ENCODE measurements around the gene GTPBP8. TPM values are rescaled to one million over a fixed set of nuclear protein-coding genes. Genes with fewer than 3 reads are reported as not detected.

Gene GTPBP8
- total RNA-seq (2014; rRNA removed; shearing (Covaris generic)): 19.8 and 19.9 TPM in 2 replicates
- polyA plus RNA-seq (2015; cell fraction: cytosol; rRNA removed): 20.9 and 21.2 TPM in 2 replicates
- polyA plus RNA-seq (2015; cell fraction: nucleus; rRNA removed): 5.2 and 11.9 TPM in 2 replicates

DNA sequence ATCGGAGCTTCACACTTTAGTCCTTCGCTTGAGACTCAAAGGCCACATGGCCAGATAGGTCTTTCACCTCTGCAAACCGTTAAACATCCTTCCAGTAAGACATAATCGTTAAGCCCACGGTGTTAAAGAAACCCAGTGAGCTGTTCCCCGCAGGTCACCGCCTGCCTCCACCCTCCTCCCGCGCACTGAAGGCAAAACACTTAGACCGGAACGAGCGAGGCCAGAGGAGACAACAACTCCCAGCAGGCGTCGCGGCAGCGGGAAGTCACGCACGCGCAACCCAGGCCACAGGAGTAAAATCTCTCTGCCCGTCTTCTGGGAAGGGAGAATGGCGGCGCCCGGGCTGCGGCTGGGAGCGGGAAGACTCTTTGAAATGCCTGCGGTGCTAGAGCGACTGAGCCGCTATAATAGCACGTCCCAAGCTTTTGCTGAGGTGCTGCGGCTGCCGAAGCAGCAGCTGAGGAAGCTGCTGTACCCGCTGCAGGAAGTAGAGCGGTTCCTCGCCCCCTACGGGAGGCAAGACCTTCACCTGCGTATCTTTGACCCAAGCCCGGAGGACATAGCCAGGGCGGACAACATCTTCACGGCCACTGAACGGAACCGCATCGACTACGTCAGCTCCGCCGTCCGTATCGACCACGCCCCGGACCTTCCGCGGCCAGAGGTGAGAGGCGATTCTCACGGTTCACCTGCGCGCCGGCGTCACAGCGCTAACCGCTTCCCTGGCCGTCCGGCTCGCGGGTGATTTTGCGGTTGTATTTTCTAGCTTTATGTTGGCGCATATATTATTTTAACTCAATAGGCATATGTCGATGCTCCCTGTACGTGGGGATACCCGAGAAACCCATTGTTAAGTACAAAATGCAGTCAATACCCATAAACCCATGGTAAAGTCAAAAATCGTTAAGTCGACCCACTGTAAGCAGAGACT, at the start of gene GTPBP8:
GTPBP8 (plus strand) TSS at position 313 of the 931 bp plus-strand sequence; CDS start at position 329, 16 bp downstream.
- in situ Hi-C loops (cut with HindIII; ENCODE audit: low pct_unique_long_range_greater_than_20kb, low sequenced_read_pairs): no loop called here
- peak; percentile 89 for DNase-seq (ENCODE audit: low read depth, low spot score)

GRCh38 chr3:112948346-112948838, 42.4 kb upstream of the GTPBP8 start:
- DNase-seq (ENCODE audit: low read depth, low spot score): no peak
- in situ Hi-C loops (cut with HindIII; ENCODE audit: low pct_unique_long_range_greater_than_20kb, low sequenced_read_pairs): no loop called here

DNA sequence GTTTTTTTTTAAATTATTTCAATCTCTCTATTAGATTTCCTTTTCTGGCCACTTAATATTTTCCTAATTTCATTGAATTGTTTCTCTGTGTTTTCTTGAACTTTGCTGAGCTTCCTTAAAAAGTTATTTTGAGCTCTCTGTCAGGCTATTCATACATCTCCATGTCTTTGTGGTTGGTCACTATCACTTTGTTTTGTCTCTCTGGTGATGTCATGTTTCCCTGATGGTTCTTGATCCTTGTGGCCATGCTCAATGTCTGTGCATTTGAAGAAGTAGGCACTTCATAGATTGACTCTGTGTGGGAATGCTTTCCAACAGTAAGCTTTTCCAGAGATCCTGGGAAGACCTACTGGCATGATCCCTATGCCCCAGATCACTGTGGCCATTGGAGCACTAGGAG, 34.4 kb upstream of the GTPBP8 start:
- in situ Hi-C loops (cut with HindIII; ENCODE audit: low pct_unique_long_range_greater_than_20kb, low sequenced_read_pairs): no loop called here
- no peak for DNase-seq (ENCODE audit: low read depth, low spot score)

DNA sequence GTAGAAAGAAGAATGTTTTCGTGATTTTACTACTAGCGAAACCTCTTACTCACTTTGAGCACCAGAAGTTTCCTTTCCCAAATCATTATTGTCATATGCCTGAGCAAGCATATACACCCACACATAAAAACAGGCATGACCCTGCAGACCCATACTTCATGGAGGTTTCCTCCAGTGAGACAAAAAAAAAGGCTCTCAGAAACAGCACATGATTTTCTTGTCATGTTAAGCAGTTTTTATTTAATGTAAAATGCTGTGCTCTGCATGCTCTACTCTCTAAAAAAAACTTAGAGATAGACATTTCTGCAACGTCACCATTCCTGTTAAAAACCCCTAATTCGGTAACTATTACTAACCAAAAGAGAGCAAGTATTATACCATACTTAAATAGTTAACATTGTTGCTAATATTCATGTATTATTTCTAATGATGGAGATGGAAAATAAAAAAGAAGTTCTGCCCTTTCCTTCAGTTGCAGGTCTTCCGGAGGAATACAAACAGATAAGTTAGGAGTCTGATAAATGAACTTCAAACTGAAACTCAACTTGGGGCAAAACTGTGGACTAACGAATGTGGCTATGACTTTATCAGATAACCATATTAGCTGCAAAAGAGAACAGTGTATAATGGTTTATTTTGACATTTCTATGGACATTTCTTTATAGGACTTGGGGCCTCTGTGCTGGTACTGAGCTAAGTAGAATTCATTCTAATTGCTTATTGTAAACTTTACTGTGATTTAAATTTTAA, 31.8 kb upstream of the GTPBP8 start:
- DNase-seq (ENCODE audit: low read depth, low spot score): no peak
- in situ Hi-C loops (cut with HindIII; ENCODE audit: low pct_unique_long_range_greater_than_20kb, low sequenced_read_pairs): no loop called here

DNA sequence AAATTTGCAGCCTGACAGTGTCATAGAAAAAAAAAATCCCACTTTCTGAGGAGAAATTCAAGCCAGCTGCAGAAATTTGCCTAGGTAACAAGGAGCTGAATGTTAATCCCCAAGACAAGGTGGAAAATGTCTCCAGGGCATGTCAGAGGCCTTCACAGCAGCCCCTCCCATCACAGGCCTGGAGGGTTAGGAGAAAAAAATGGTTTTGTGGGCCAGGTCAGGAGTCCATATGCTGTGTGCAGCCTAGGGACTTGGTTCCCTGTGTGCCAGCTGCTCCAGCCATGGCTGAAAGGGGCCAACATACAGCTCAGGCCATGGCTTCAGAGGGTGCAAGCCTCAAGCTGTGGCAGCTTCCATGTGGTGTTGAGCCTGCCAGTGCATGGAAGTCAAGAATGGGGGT, 27.1 kb upstream of the GTPBP8 start:
- DNase-seq (ENCODE audit: low read depth, low spot score): no peak
- in situ Hi-C loops (cut with HindIII; ENCODE audit: low pct_unique_long_range_greater_than_20kb, low sequenced_read_pairs): no loop called here

DNA sequence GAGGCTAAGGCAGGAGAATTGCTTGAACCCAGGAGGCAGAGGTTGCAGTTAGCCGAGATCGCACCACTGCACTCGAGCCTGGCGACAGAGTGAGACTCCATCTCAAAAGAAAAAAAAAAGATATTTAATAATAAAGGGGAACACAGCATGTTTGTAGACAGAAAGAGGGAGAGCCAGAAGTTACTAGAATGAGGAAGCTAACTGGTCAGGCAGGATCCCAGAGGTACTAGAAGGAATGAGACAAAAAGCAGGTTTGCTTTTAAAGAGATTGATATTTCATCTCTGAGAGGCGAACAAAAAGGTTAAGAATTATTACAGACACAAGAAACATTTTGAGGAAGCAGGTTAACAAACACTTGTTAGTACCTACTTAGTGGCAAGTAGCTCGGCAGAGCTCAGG, 25.1 kb upstream of the GTPBP8 start:
- in situ Hi-C loops (cut with HindIII; ENCODE audit: low pct_unique_long_range_greater_than_20kb, low sequenced_read_pairs): no loop called here
- DNase-seq (ENCODE audit: low read depth, low spot score): no peak

DNA sequence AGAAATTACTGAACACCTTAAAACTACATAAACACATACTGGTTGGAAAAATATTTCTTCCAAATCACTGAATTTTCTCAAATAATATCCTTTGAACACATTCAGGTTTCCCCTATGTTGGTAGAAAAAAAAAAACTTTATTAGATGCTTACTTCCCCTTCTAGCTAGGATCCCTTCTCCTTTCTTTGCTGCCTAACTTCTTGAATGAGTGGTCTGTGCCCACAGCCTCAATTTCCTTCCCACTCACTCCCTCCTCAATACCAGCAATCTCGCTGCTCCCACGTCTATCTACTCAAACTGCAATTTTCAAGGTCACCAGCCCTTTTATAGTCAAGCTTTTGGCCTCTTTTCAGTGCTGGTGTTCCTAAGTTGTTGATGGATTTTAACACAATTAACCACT, 24.2 kb upstream of the GTPBP8 start:
- DNase-seq (ENCODE audit: low read depth, low spot score): no peak
- in situ Hi-C loops (cut with HindIII; ENCODE audit: low pct_unique_long_range_greater_than_20kb, low sequenced_read_pairs): no loop called here

DNA sequence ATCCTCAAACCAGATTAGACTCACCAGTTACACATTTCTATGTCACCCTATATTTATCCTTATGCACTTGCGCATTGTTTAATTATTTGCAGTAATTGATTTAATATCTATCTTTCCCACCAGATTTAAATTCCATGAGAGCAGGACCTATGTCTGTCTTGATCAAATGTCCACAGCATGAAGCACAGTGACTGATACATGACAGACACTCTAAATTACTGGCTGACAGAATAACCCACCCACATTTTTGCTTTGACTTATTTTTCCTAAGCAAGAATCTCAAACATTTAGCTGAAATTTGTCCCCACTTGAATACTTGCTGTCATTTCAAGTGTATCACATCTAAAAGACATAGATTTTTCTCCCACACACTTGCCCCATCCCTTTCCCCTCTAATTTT, 23.4 kb upstream of the GTPBP8 start:
- in situ Hi-C loops (cut with HindIII; ENCODE audit: low pct_unique_long_range_greater_than_20kb, low sequenced_read_pairs): no loop called here
- DNase-seq (ENCODE audit: low read depth, low spot score): no peak

DNA sequence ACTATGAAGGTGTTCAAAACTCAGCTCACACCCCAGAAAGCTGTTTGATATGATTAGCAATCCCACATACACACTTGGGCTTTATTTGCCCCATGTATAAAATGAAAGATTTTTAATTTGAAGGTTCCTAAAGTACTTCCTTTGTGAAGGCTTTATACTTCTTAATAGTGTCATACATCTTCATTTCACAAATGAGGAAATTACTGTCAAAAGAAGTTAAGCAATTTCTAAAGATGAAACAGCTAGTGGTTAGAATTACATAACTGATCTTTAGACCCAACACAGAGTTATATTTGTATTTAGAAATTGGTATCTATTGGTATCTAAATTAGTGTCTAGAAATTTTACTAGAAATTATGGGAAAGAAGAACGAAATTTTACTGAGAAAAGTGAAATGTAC, 23.0 kb upstream of the GTPBP8 start:
- no peak for DNase-seq (ENCODE audit: low read depth, low spot score)
- in situ Hi-C loops (cut with HindIII; ENCODE audit: low pct_unique_long_range_greater_than_20kb, low sequenced_read_pairs): no loop called here

GRCh38 chr3:112972158-112972557, 18.6 kb upstream of the GTPBP8 start:
- in situ Hi-C loops (cut with HindIII; ENCODE audit: low pct_unique_long_range_greater_than_20kb, low sequenced_read_pairs): no loop called here
- DNase-seq (ENCODE audit: low read depth, low spot score): no peak

DNA sequence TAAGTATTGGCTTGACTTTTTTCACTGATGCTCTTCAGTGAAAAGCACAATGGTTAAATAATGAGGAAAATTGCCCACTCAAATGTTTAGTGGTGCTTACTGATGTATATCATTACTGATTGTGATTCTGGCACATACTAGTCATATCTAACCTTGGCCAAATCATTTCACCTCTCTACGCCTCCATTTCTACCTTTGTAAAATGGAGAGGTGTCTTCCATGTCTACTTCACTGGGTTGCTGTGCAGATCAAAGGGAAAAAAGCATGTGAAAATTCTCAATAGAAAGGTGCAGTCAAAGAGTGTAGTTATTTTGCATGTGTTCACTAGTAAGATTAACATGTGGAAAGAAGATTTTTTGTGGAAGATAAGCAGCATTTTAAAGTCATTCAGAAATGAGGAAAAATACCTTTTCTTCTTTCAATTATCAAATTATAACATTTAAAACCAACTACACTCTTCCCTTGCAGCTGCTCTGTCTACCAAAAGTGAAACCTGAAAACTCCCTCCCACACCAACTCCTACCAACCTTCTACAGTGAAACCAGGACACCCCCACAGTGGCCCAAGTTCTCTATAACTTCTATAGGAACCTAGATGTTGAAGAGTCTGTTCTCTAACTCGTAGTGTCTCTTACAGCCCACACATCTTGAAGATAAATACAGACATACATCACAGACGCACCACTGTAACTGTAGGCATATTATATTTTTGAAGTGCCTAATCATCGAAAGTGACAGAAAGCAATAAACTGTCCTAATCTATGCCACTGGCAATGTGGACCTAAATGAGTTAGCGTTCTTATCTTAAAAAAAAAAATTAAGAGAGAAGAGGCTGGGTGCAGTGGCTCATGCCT, 17.2 kb upstream of the GTPBP8 start:
- no peak for DNase-seq (ENCODE audit: low read depth, low spot score)
- in situ Hi-C loops (cut with HindIII; ENCODE audit: low pct_unique_long_range_greater_than_20kb, low sequenced_read_pairs): no loop called here

DNA sequence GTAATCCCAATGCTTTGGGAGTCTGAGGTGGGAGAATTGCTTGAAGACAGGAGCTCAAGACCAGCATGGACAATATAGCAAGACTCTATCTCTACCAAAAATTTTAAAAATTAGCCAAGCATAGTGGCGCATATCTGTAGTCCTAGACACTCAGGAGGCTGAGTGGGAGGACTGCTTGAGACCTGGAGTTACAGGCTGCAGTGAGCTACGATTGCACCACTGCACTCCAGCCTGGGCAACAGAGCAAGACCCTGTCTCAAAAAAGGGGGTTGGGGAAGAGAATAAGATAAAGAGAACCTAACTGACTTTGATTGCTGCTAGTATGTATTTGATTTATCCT, 16.6 kb upstream of the GTPBP8 start:
- DNase-seq (ENCODE audit: low read depth, low spot score): no peak
- in situ Hi-C loops (cut with HindIII; ENCODE audit: low pct_unique_long_range_greater_than_20kb, low sequenced_read_pairs): no loop called here

- in situ Hi-C loops (cut with HindIII; ENCODE audit: low pct_unique_long_range_greater_than_20kb, low sequenced_read_pairs): no loop called here
- DNase-seq (ENCODE audit: low read depth, low spot score): no peak
These were observed 15.9 kb upstream of the GTPBP8 start, which contains the start of gene CD200R1 for GRCh38 chr3:112974894-112975293. Gene CD200R1 (minus strand): TSS chr3:112975103. CDS start chr3:112974857, 246 bp downstream.

- in situ Hi-C loops (cut with HindIII; ENCODE audit: low pct_unique_long_range_greater_than_20kb, low sequenced_read_pairs): no loop called here
- no peak for DNase-seq (ENCODE audit: low read depth, low spot score)
These were observed 14.8 kb upstream of the GTPBP8 start for GRCh38 chr3:112976001-112976400.

- in situ Hi-C loops (cut with HindIII; ENCODE audit: low pct_unique_long_range_greater_than_20kb, low sequenced_read_pairs): no loop called here
- no peak for DNase-seq (ENCODE audit: low read depth, low spot score)
These were observed 13.8 kb upstream of the GTPBP8 start for GRCh38 chr3:112976953-112977352.

- in situ Hi-C loops (cut with HindIII; ENCODE audit: low pct_unique_long_range_greater_than_20kb, low sequenced_read_pairs): no loop called here
- DNase-seq (ENCODE audit: low read depth, low spot score): peak; percentile 50
These were observed 11.4 kb upstream of the GTPBP8 start for GRCh38 chr3:112979244-112979832.

GRCh38 chr3:112980080-112980479, 10.7 kb upstream of the GTPBP8 start:
- DNase-seq (ENCODE audit: low read depth, low spot score): no peak
- in situ Hi-C loops (cut with HindIII; ENCODE audit: low pct_unique_long_range_greater_than_20kb, low sequenced_read_pairs): no loop called here
